GM23338 (cell line): ENCODE data around the gene DEDD2. TPM values are rescaled to one million over a fixed set of nuclear protein-coding genes. Genes with fewer than 3 reads are reported as not detected.

Experiments
- ATAC-seq: fragments of 200-7000 bp; cut with Tn5 transposase; 3 replicates; pipeline ENCODE4 v1.9.1; 2020
- DNase-seq: peaks from one replicate; pipeline ENCODE4 v3.0.0-alpha.2; 2015; ENCODE audit warnings: low spot score
- H2AFZ ChIP-seq: fragments of 200-600 bp; sonication (generic); 2 replicates; pipeline ENCODE4 v1.8.0; 2016; ENCODE audit warnings: antibody characterized with exemption, mild to moderate bottlenecking, moderate library complexity
- H3F3A ChIP-seq: fragments of 200-600 bp; sonication (generic); replicated peaks from 2 replicates; pipeline ENCODE4 v1.8.0; 2017; ENCODE audit warnings: antibody characterized with exemption, mixed run types, low read depth
- H3K27ac ChIP-seq: fragments of 200-600 bp; sonication (generic); 2 replicates; pipeline ENCODE4 v1.6.1; 2016; ENCODE audit warnings: low read depth
- H3K27me3 ChIP-seq: fragments of 200-600 bp; sonication (generic); 2 replicates; pipeline ENCODE4 v1.8.0; 2016; ENCODE audit warnings: mild to moderate bottlenecking, mixed run types, moderate library complexity; ENCODE audit not compliant: insufficient read depth
- H3K36me3 ChIP-seq: fragments of 200-600 bp; sonication (generic); 2 replicates; pipeline ENCODE4 v1.8.0; 2016; ENCODE audit warnings: mild to moderate bottlenecking; ENCODE audit not compliant: insufficient read depth
- H3K4me1 ChIP-seq: fragments of 200-600 bp; sonication (generic); 2 replicates; pipeline ENCODE4 v1.8.0; 2016; ENCODE audit warnings: mild to moderate bottlenecking, moderate library complexity; ENCODE audit not compliant: insufficient read depth
- H3K4me2 ChIP-seq: fragments of 200-600 bp; sonication (generic); 2 replicates; pipeline ENCODE4 v1.7.1; 2017; ENCODE audit warnings: mixed run types
- H3K4me3 ChIP-seq: fragments of 200-600 bp; sonication (generic); 2 replicates; pipeline ENCODE4 v1.6.1; 2016; ENCODE audit warnings: mixed run types
- H3K79me2 ChIP-seq: fragments of 200-600 bp; sonication (generic); replicated peaks from 2 replicates; pipeline ENCODE4 v1.8.0; 2017; ENCODE audit warnings: mild to moderate bottlenecking; ENCODE audit not compliant: insufficient read depth
- H3K9me2 ChIP-seq: fragments of 200-600 bp; sonication (generic); 2 replicates; pipeline ENCODE4 v1.8.0; 2017; ENCODE audit not compliant: insufficient read depth
- H4K20me1 ChIP-seq: fragments of 200-600 bp; sonication (generic); replicated peaks from 2 replicates; pipeline ENCODE4 v1.8.0; 2017; ENCODE audit warnings: mild to moderate bottlenecking; ENCODE audit not compliant: insufficient read depth
- H3K27ac Mint-ChIP-seq: 2 replicates; pipeline ENCODE4 v1.8.0; 2020; ENCODE audit warnings: inconsistent platforms, mild to moderate bottlenecking, moderate library complexity, mixed read lengths
- H3K27me3 Mint-ChIP-seq: 3 replicates; pipeline ENCODE4 v1.8.0; 2022; ENCODE audit warnings: low read depth, mild to moderate bottlenecking, moderate library complexity, mixed read lengths, inconsistent platforms; ENCODE audit not compliant: insufficient read depth, poor library complexity
- H3K36me3 Mint-ChIP-seq: 3 replicates; pipeline ENCODE4 v1.8.0; 2021; ENCODE audit warnings: low read depth, mild to moderate bottlenecking, inconsistent platforms, moderate library complexity, mixed read lengths
- H3K4me1 Mint-ChIP-seq: 3 replicates; pipeline ENCODE4 v1.8.0; 2020; ENCODE audit warnings: mild to moderate bottlenecking, inconsistent platforms, mixed read lengths
- H3K4me3 Mint-ChIP-seq: 3 replicates; pipeline ENCODE4 v1.8.0; 2021; ENCODE audit warnings: moderate library complexity, mild to moderate bottlenecking, inconsistent platforms, mixed read lengths
- H3K9me3 Mint-ChIP-seq: 3 replicates; pipeline ENCODE4 v1.8.0; 2020; ENCODE audit warnings: moderate library complexity, mild to moderate bottlenecking, inconsistent platforms, mixed read lengths
- CREB1 ChIP-seq: fragments of 250-450 bp; sonication (Bioruptor Pico); IDR thresholded peaks from 2 replicates; pipeline ENCODE4 v1.5.0; 2020; ENCODE audit warnings: low read depth, mild to moderate bottlenecking, moderate library complexity
- EZH2 ChIP-seq: fragments of 200-600 bp; sonication (generic); IDR thresholded peaks from one replicate; pipeline ENCODE4 v1.8.0; 2017; ENCODE audit warnings: antibody characterized with exemption, mild to moderate bottlenecking, low read depth; ENCODE audit not compliant: unreplicated experiment
- EZH2phosphoT487 ChIP-seq: fragments of 200-600 bp; sonication (generic); IDR thresholded peaks from one replicate; pipeline ENCODE4 v1.8.1; 2018; ENCODE audit warnings: antibody characterized with exemption; ENCODE audit not compliant: unreplicated experiment
- JUNB ChIP-seq: IDR thresholded peaks from one replicate; pipeline ENCODE4 v1.6.1; 2016; ENCODE audit warnings: antibody characterized with exemption; ENCODE audit not compliant: unreplicated experiment
- NANOG ChIP-seq: IDR thresholded peaks from 2 replicates; pipeline ENCODE4 v1.6.1; 2016; ENCODE audit warnings: antibody characterized with exemption, borderline replicate concordance
- POLR2AphosphoS5 ChIP-seq: IDR thresholded peaks from 2 replicates; pipeline ENCODE4 v1.6.1; 2016; ENCODE audit warnings: antibody characterized with exemption, low read depth
- STAT1 ChIP-seq: IDR thresholded peaks from one replicate; pipeline ENCODE4 v1.6.1; 2016; ENCODE audit warnings: antibody characterized with exemption; ENCODE audit not compliant: unreplicated experiment
- ZNF114 ChIP-seq: fragments of 250-450 bp; sonication (Bioruptor Pico); IDR thresholded peaks from 2 replicates; pipeline ENCODE4 v1.5.0; 2020; ENCODE audit warnings: mild to moderate bottlenecking, moderate library complexity
- ZNF331 ChIP-seq: fragments of 250-450 bp; sonication (Bioruptor Pico); IDR thresholded peaks from 2 replicates; pipeline ENCODE4 v1.5.0; 2020; ENCODE audit warnings: low read depth, mild to moderate bottlenecking, moderate library complexity
- polyA plus RNA-seq: library from polyadenylated mRNA; unstranded; fragments of >200 nt; fragmentation: Nextera tagmentation; extraction: Ambion mirVana; gene quantifications from 2 replicates; pipeline ENCODE4 v1.2.1, GENCODE V29; 2016
- total RNA-seq: library from RNA; depleted of rRNA; stranded (reverse); fragments of >200 nt; shearing (Covaris generic); gene quantifications from 2 replicates; pipeline ENCODE4 v1.2.3, GENCODE V29; 2014
- TF ChIP-seq, protein P1 (sequence below): fragments of 250-450 bp; sonication (Bioruptor Pico); IDR thresholded peaks from 2 replicates; pipeline ENCODE4 v1.5.0; 2020; ENCODE audit warnings: mild to moderate bottlenecking, moderate library complexity
- TF ChIP-seq, protein P2 (sequence below): IDR thresholded peaks from one replicate; pipeline ENCODE4 v1.6.1; 2018; ENCODE audit warnings: antibody characterized with exemption; ENCODE audit not compliant: unreplicated experiment
- TF ChIP-seq, protein P3 (sequence below), 2 experiments: fragments of 200-600 bp in 1 of 2; sonication (generic) in 1 of 2; conservative IDR thresholded peaks; 2 replicates each; pipeline versions ENCODE4 v1.5.1 to v1.6.1; 2016 to 2017; ENCODE audit warnings: antibody characterized with exemption in 2 of 2, low read depth in 2 of 2, mild to moderate bottlenecking in 2 of 2, moderate library complexity in 1 of 2
- TF ChIP-seq, protein P4 (sequence below): IDR thresholded peaks from 2 replicates; pipeline ENCODE4 v1.6.1; 2016; ENCODE audit warnings: antibody characterized with exemption

DEDD2 gene
- total and polyA plus RNA-seq, 2 experiments from 2014 or later, result 23.4 to 63.0 TPM

DNA sequence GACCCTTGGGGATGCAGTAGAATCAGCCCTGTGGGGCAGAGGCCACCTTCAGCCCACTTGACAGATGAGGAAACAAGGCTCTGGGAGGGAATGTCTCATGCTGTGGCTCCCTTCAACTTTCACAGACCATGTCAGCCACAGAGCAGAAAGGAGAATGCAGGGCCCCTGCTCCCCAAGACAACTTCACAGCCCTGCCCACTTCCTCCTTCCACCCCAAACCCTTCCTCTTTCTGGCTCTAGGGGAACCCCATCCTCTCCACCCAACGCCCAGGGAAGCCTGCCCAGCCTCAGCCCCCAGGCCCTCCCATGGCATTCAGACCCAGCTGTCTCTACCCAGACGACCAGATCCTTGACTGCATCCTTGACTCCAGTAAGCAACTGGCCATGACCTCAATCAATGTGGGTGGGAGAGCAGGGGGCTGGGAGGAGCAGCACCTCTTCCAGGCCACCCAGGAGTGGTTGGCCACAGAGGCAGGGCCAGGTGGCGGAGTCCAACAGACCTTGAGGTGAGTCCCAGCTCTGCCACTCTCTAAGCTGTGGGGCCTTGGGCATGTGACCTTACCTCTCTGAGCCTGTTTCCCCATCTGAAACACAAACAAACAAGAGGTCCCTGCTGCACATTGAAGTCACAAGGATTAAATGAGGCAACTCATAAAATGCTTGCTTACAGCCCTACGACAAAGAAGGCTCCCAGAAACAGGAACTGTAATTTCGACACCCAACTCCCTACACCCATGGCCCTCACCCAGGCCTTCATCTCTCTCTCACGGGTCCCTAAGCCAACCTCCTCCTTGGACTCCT is 15.8 kb downstream of the DEDD2 start:
- no peak for ATAC-seq
- Histone ChIP-seq H3K4me3 (no peak overlapping the region), H3K27ac (no peak overlapping the region), H3K27me3 (no peaks in the 10 kb centered on the region), H3F3A (peaks cover 2% of the 10 kb centered on the region), H3K4me2 (no peak overlapping the region), H2AFZ (no peak overlapping the region), H4K20me1 (peaks cover 31% of the 10 kb centered on the region), H3K9me2 (no peaks in the 10 kb centered on the region), H3K4me1 (peaks cover 25% of the 10 kb centered on the region), H3K79me2 (peaks cover 33% of the 10 kb centered on the region), H3K36me3 (peaks cover 15% of the 10 kb centered on the region)
- Mint-ChIP-seq H3K27me3 (peaks cover 12% of the 10 kb centered on the region), H3K4me1 (peaks cover 63% of the 10 kb centered on the region), H3K9me3 (peaks cover 3% of the 10 kb centered on the region), H3K36me3 (peaks cover 83% of the 10 kb centered on the region), H3K27ac (peak overlapping the region; percentile 67), H3K4me3 (no peak overlapping the region; the same call in 2 of the 3 replicates)
- DNase-seq, result no peak
- TF ChIP-seq EZH2 (no peak), ZNF331 (no peak), JUNB (no peak), EZH2phosphoT487 (no peak), POLR2AphosphoS5 (no peak), ZNF114 (CRISPR knock-in tag) (no peak), CREB1 (no peak), STAT1 (no peak), NANOG (no peak)
- TF ChIP-seq, protein P1, sequence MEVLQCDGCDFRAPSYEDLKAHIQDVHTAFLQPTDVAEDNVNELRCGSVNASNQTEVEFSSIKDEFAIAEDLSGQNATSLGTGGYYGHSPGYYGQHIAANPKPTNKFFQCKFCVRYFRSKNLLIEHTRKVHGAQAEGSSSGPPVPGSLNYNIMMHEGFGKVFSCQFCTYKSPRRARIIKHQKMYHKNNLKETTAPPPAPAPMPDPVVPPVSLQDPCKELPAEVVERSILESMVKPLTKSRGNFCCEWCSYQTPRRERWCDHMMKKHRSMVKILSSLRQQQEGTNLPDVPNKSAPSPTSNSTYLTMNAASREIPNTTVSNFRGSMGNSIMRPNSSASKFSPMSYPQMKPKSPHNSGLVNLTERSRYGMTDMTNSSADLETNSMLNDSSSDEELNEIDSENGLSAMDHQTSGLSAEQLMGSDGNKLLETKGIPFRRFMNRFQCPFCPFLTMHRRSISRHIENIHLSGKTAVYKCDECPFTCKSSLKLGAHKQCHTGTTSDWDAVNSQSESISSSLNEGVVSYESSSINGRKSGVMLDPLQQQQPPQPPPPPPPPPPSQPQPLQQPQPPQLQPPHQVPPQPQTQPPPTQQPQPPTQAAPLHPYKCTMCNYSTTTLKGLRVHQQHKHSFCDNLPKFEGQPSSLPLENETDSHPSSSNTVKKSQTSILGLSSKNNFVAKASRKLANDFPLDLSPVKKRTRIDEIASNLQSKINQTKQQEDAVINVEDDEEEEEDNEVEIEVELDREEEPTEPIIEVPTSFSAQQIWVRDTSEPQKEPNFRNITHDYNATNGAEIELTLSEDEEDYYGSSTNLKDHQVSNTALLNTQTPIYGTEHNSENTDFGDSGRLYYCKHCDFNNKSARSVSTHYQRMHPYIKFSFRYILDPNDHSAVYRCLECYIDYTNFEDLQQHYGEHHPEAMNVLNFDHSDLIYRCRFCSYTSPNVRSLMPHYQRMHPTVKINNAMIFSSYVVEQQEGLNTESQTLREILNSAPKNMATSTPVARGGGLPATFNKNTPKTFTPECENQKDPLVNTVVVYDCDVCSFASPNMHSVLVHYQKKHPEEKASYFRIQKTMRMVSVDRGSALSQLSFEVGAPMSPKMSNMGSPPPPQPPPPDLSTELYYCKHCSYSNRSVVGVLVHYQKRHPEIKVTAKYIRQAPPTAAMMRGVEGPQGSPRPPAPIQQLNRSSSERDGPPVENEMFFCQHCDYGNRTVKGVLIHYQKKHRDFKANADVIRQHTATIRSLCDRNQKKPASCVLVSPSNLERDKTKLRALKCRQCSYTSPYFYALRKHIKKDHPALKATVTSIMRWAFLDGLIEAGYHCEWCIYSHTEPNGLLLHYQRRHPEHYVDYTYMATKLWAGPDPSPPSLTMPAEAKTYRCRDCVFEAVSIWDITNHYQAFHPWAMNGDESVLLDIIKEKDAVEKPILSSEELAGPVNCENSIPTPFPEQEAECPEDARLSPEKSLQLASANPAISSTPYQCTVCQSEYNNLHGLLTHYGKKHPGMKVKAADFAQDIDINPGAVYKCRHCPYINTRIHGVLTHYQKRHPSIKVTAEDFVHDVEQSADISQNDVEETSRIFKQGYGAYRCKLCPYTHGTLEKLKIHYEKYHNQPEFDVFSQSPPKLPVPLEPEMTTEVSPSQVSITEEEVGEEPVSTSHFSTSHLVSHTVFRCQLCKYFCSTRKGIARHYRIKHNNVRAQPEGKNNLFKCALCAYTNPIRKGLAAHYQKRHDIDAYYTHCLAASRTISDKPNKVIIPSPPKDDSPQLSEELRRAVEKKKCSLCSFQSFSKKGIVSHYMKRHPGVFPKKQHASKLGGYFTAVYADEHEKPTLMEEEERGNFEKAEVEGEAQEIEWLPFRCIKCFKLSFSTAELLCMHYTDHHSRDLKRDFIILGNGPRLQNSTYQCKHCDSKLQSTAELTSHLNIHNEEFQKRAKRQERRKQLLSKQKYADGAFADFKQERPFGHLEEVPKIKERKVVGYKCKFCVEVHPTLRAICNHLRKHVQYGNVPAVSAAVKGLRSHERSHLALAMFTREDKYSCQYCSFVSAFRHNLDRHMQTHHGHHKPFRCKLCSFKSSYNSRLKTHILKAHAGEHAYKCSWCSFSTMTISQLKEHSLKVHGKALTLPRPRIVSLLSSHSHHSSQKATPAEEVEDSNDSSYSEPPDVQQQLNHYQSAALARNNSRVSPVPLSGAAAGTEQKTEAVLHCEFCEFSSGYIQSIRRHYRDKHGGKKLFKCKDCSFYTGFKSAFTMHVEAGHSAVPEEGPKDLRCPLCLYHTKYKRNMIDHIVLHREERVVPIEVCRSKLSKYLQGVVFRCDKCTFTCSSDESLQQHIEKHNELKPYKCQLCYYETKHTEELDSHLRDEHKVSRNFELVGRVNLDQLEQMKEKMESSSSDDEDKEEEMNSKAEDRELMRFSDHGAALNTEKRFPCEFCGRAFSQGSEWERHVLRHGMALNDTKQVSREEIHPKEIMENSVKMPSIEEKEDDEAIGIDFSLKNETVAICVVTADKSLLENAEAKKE (CRISPR knock-in tag), result no peak
- TF ChIP-seq, protein P2, sequence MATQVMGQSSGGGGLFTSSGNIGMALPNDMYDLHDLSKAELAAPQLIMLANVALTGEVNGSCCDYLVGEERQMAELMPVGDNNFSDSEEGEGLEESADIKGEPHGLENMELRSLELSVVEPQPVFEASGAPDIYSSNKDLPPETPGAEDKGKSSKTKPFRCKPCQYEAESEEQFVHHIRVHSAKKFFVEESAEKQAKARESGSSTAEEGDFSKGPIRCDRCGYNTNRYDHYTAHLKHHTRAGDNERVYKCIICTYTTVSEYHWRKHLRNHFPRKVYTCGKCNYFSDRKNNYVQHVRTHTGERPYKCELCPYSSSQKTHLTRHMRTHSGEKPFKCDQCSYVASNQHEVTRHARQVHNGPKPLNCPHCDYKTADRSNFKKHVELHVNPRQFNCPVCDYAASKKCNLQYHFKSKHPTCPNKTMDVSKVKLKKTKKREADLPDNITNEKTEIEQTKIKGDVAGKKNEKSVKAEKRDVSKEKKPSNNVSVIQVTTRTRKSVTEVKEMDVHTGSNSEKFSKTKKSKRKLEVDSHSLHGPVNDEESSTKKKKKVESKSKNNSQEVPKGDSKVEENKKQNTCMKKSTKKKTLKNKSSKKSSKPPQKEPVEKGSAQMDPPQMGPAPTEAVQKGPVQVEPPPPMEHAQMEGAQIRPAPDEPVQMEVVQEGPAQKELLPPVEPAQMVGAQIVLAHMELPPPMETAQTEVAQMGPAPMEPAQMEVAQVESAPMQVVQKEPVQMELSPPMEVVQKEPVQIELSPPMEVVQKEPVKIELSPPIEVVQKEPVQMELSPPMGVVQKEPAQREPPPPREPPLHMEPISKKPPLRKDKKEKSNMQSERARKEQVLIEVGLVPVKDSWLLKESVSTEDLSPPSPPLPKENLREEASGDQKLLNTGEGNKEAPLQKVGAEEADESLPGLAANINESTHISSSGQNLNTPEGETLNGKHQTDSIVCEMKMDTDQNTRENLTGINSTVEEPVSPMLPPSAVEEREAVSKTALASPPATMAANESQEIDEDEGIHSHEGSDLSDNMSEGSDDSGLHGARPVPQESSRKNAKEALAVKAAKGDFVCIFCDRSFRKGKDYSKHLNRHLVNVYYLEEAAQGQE, result no peak
- TF ChIP-seq, protein P3, sequence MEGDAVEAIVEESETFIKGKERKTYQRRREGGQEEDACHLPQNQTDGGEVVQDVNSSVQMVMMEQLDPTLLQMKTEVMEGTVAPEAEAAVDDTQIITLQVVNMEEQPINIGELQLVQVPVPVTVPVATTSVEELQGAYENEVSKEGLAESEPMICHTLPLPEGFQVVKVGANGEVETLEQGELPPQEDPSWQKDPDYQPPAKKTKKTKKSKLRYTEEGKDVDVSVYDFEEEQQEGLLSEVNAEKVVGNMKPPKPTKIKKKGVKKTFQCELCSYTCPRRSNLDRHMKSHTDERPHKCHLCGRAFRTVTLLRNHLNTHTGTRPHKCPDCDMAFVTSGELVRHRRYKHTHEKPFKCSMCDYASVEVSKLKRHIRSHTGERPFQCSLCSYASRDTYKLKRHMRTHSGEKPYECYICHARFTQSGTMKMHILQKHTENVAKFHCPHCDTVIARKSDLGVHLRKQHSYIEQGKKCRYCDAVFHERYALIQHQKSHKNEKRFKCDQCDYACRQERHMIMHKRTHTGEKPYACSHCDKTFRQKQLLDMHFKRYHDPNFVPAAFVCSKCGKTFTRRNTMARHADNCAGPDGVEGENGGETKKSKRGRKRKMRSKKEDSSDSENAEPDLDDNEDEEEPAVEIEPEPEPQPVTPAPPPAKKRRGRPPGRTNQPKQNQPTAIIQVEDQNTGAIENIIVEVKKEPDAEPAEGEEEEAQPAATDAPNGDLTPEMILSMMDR (conservative IDR thresholded peaks at IDR 0.05; ENCODE audit: low read depth in 2 of 2), result no peak
- TF ChIP-seq, protein P4, sequence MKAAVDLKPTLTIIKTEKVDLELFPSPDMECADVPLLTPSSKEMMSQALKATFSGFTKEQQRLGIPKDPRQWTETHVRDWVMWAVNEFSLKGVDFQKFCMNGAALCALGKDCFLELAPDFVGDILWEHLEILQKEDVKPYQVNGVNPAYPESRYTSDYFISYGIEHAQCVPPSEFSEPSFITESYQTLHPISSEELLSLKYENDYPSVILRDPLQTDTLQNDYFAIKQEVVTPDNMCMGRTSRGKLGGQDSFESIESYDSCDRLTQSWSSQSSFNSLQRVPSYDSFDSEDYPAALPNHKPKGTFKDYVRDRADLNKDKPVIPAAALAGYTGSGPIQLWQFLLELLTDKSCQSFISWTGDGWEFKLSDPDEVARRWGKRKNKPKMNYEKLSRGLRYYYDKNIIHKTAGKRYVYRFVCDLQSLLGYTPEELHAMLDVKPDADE, result no peak
